ENCODE measurements around the gene RXRG. TPM values are rescaled to one million over a fixed set of nuclear protein-coding genes. Genes with fewer than 3 reads are reported as not detected.

The RXRG gene
- total RNA-seq, 1 experiment from 2014 or later: not detected

DNA sequence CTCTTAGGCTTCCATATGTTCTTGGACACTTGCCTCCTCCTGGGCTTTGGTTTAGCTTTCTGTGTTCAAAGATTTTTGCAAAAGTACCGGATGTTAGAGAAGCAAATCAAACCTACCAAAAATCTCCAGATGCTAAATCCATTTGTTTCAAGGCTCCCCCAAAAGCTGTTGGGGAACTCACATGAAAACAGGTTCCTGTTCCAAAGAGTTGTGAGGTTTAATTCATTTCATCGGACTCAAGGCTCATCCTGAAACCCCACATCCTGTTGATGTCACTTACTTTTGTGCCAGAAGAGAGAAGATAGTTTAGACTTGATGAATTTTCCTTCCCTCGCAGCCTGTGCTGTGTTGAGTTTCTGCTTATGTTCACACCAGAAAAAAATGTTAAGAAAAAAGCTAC, 41.7 kb upstream of the RXRG start:
- no peaks in the 10 kb centered on the region for H3K4me1 ChIP-seq (ENCODE audit: insufficient read depth, low read length)
- no peak overlapping the region for H2AK5ac ChIP-seq (ENCODE audit: insufficient read length, low read length)
- H3K14ac ChIP-seq (ENCODE audit: insufficient read depth, low read length): no peak overlapping the region
- Mint-ChIP-seq H3K36me3 (ENCODE audit: insufficient read depth in 1 of 3, low read depth in 3 of 3) (no peaks in the 10 kb centered on the region), H3K27me3 (ENCODE audit: low read depth) (peaks cover 1% of the 10 kb centered on the region; the same call in 1 of the 2 replicates), H3K4me3 (no peak overlapping the region), H3K9me3 (no peaks in the 10 kb centered on the region), H3K4me1 (no peaks in the 10 kb centered on the region), H3K27ac (no peak overlapping the region)
- H3K4ac ChIP-seq (ENCODE audit: low read depth, low read length): no peak overlapping the region
- H4K20me1 ChIP-seq (ENCODE audit: control insufficient read depth, insufficient read depth, insufficient read length): no peaks in the 10 kb centered on the region
- H3K9me3 ChIP-seq (ENCODE audit: control insufficient read depth, low read depth, low read length): no peaks in the 10 kb centered on the region
- no peaks in the 10 kb centered on the region for H3K27me3 ChIP-seq (ENCODE audit: insufficient read depth, low read length)
- H2BK120ac ChIP-seq (ENCODE audit: low read depth, low read length, poor library complexity, severe bottlenecking): no peak overlapping the region
- H4K8ac ChIP-seq (replicated peaks; ENCODE audit: insufficient read length, low read depth, low read length): no peak overlapping the region
- H3K23ac ChIP-seq (ENCODE audit: insufficient read length, low read depth, low read length): no peak overlapping the region
- no peaks in the 10 kb centered on the region for H3K23me2 ChIP-seq (ENCODE audit: insufficient read length, low read depth, low read length, poor library complexity, severe bottlenecking)
- H3K9ac ChIP-seq (ENCODE audit: extremely low read depth, insufficient read length, low read length): no peak overlapping the region
- no peaks in the 10 kb centered on the region for H3K79me2 ChIP-seq (ENCODE audit: insufficient read depth, low read length)
- H2BK15ac ChIP-seq (ENCODE audit: low read depth, low read length): no peak overlapping the region
- no peak overlapping the region for H2BK12ac ChIP-seq (ENCODE audit: insufficient read length, low read depth, low read length)
- no peak overlapping the region for H3K56ac ChIP-seq (ENCODE audit: insufficient read length, low read depth, low read length)
- H4K5ac ChIP-seq (ENCODE audit: insufficient read length, low read depth, low read length): no peak overlapping the region
- no peak overlapping the region for H3K18ac ChIP-seq (ENCODE audit: insufficient read length, low read depth, low read length)
- no CpG with 5 or more reads among the region's 3 CpGs for WGBS (ENCODE audit: extremely low coverage, insufficient read length, low lambda C conversion rate)
- H2AFZ ChIP-seq (ENCODE audit: low read length): no peak overlapping the region
- DNase-seq: no peak
- H2BK20ac ChIP-seq (ENCODE audit: low read depth, low read length, poor library complexity, severe bottlenecking): no peak overlapping the region
- TF ChIP-seq, protein P1, sequence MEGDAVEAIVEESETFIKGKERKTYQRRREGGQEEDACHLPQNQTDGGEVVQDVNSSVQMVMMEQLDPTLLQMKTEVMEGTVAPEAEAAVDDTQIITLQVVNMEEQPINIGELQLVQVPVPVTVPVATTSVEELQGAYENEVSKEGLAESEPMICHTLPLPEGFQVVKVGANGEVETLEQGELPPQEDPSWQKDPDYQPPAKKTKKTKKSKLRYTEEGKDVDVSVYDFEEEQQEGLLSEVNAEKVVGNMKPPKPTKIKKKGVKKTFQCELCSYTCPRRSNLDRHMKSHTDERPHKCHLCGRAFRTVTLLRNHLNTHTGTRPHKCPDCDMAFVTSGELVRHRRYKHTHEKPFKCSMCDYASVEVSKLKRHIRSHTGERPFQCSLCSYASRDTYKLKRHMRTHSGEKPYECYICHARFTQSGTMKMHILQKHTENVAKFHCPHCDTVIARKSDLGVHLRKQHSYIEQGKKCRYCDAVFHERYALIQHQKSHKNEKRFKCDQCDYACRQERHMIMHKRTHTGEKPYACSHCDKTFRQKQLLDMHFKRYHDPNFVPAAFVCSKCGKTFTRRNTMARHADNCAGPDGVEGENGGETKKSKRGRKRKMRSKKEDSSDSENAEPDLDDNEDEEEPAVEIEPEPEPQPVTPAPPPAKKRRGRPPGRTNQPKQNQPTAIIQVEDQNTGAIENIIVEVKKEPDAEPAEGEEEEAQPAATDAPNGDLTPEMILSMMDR (conservative IDR thresholded peaks at IDR 0.05): no peak
- H3K4me2 ChIP-seq (ENCODE audit: insufficient read depth, insufficient read length, low read length): no peak overlapping the region
- no peak overlapping the region for H3T11ph ChIP-seq (ENCODE audit: low read length)
- no peaks in the 10 kb centered on the region for H3K79me1 ChIP-seq (ENCODE audit: insufficient read depth, low read depth, low read length, poor library complexity, severe bottlenecking)
- no peak overlapping the region for H4K91ac ChIP-seq (ENCODE audit: insufficient read length, low read depth, low read length)
- H2BK5ac ChIP-seq (ENCODE audit: insufficient read length, low read length): no peak overlapping the region
- H3K27ac ChIP-seq (ENCODE audit: insufficient read length, low read depth, low read length): no peak overlapping the region

Data from H9 (cell line).